GM18873 (cell line): ENCODE results near the gene ANKRD24.
"Not testable (repeated sequence)": the region's sequence is repeated elsewhere in the genome, so short reads cannot be mapped to it uniquely, and the experiment has no call there.

Experiments used
- ATAC-seq: cut with Tn5 transposase; IDR thresholded peaks from one replicate; pipeline ENCODE4 v1.9.1; 2021; ENCODE audit warnings: mild to moderate bottlenecking, moderate library complexity, moderate number of reproducible peaks; ENCODE audit not compliant: unreplicated experiment, low FRiP score

Gene ANKRD24

GRCh38 chr19:4266253-4267000 lies 83.9 kb downstream of the ANKRD24 start:
- no peak for ATAC-seq

GRCh38 chr19:4267101-4267900 lies 84.8 kb downstream of the ANKRD24 start:
- ATAC-seq: no peak

- no peak for ATAC-seq
These were observed 85.7 kb downstream of the ANKRD24 start for GRCh38 chr19:4267901-4268815.

DNA sequence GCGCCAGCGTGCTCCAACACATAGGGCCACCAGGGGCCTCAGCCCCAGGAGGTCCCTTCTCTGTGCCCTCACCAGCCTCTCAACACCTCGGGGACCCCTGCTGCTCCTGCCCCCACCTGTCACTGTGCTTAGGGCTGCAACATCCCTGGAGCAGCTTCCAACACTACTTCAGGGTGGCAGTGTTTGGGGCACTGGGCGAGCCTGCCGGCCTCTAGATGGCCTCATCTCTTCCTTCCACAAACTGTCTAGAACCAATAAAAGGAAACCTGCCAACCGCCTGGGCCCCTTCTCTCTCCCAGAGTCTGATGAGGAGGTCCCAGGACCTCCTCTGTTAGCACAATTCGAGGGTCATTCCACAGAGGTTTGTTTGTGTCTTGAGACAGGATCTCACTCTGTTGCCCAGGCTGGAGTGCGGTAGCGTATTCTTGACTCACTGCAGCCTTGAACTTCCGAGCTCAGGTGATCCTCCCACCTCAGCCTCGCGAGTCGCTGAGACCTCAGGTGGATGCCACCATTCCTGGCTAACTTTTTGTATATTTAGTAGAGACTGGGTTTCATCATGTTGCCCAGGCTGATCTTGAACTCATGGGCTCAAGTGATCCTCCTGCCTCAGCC lies 86.4 kb downstream of the ANKRD24 start:
- ATAC-seq: no peak

GRCh38 chr19:4272894-4273293 lies 90.4 kb downstream of the ANKRD24 start:
- no peak for ATAC-seq

GRCh38 chr19:4274321-4274686 lies 91.8 kb downstream of the ANKRD24 start:
- not testable (repeated sequence) for ATAC-seq
